Right lobe of liver (tissue), 4 donors: ENCODE results near the gene PAK1.

ENCODE experiments used
- POLR2A ChIP-seq: fragments of 450-650 bp; IDR thresholded peaks from one replicate; pipeline ENCODE4 v1.6.1; 2017; ENCODE audit warnings: antibody characterized with exemption, mild to moderate bottlenecking
- TF ChIP-seq, protein P1 (sequence below), 4 donors: fragments of 200-600 bp in 3 of 4; fragments of 450-650 bp in 1 of 4; IDR thresholded peaks; one replicate each; pipeline versions ENCODE4 v1.5.1 to v1.8.0; 2016 to 2022; ENCODE audit warnings: antibody characterized with exemption in 4 of 4, mild to moderate bottlenecking in 2 of 4
- donor health status: DM: no; HTN: no; CAD: no.
- donor health status: DM: no; HTN: no; CAD: no.
- donor health status: DM: no; HTN: yes; CAD: no.

- no peak for TF ChIP-seq POLR2A
- TF ChIP-seq, protein P1, sequence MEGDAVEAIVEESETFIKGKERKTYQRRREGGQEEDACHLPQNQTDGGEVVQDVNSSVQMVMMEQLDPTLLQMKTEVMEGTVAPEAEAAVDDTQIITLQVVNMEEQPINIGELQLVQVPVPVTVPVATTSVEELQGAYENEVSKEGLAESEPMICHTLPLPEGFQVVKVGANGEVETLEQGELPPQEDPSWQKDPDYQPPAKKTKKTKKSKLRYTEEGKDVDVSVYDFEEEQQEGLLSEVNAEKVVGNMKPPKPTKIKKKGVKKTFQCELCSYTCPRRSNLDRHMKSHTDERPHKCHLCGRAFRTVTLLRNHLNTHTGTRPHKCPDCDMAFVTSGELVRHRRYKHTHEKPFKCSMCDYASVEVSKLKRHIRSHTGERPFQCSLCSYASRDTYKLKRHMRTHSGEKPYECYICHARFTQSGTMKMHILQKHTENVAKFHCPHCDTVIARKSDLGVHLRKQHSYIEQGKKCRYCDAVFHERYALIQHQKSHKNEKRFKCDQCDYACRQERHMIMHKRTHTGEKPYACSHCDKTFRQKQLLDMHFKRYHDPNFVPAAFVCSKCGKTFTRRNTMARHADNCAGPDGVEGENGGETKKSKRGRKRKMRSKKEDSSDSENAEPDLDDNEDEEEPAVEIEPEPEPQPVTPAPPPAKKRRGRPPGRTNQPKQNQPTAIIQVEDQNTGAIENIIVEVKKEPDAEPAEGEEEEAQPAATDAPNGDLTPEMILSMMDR (IDR thresholded peaks at IDR 0.05) = no peak
These were observed 96.2 kb downstream of the PAK1 start for GRCh38 chr11:77377734-77378133.
